Trophoblast cell (in vitro differentiated cells and primary cell): Measurements from ENCODE around the gene FCHSD2.

Experiments used
- DNase-seq, 2 donors: peaks; one replicate each; pipeline ENCODE4 v3.0.0-alpha.2; 2016
- H2AFZ ChIP-seq: 2 replicates; pipeline ENCODE4 v1.6.1; 2013; ENCODE audit warnings: low read length, moderate library complexity, mild to moderate bottlenecking; ENCODE audit not compliant: insufficient read depth, poor library complexity
- H2AK5ac ChIP-seq: 2 replicates; pipeline ENCODE4 v1.6.1; 2013; ENCODE audit warnings: mild to moderate bottlenecking, low read length
- H2BK120ac ChIP-seq: 2 replicates; pipeline ENCODE4 v1.6.1; 2013; ENCODE audit warnings: low read length, mild to moderate bottlenecking, moderate library complexity; ENCODE audit not compliant: insufficient read depth, poor library complexity
- H2BK12ac ChIP-seq: 2 replicates; pipeline ENCODE4 v1.6.1; 2013; ENCODE audit warnings: mild to moderate bottlenecking, low read length, moderate library complexity
- H2BK5ac ChIP-seq: 2 replicates; pipeline ENCODE4 v1.6.1; 2013; ENCODE audit warnings: low read length, low read depth, moderate library complexity, mild to moderate bottlenecking; ENCODE audit not compliant: poor library complexity
- H3K14ac ChIP-seq: 2 replicates; pipeline ENCODE4 v1.6.1; 2013; ENCODE audit warnings: mild to moderate bottlenecking, low read length
- H3K18ac ChIP-seq: 2 replicates; pipeline ENCODE4 v1.6.1; 2013; ENCODE audit warnings: mild to moderate bottlenecking, low read length
- H3K23ac ChIP-seq: 2 replicates; pipeline ENCODE4 v1.6.1; 2013; ENCODE audit warnings: low read length
- H3K27ac ChIP-seq: 2 replicates; pipeline ENCODE4 v1.5.1; 2013; ENCODE audit warnings: low read depth, mild to moderate bottlenecking, inconsistent platforms, low read length, moderate library complexity
- H3K27me3 ChIP-seq: 2 replicates; pipeline ENCODE4 v1.6.1; 2013; ENCODE audit warnings: inconsistent platforms, mild to moderate bottlenecking, low read length, moderate library complexity; ENCODE audit not compliant: insufficient read depth
- H3K36me3 ChIP-seq, 2 experiments: 1 replicate in 1 of 2; 2 replicates in 1 of 2; pipeline ENCODE4 v1.6.1; 2013; ENCODE audit warnings: low read length in 2 of 2, mild to moderate bottlenecking in 2 of 2, moderate library complexity in 1 of 2; ENCODE audit not compliant: insufficient read depth in 2 of 2, control insufficient read depth in 1 of 2
- H3K4ac ChIP-seq: 2 replicates; pipeline ENCODE4 v1.6.1; 2013; ENCODE audit warnings: low read depth, mild to moderate bottlenecking, low read length, moderate library complexity
- H3K4me1 ChIP-seq, 2 experiments: 1 replicate in 1 of 2; 2 replicates in 1 of 2; pipeline ENCODE4 v1.6.1; 2013; ENCODE audit warnings: low read length in 2 of 2, mild to moderate bottlenecking in 2 of 2, moderate library complexity in 1 of 2; ENCODE audit not compliant: insufficient read depth in 2 of 2, control insufficient read depth in 1 of 2
- H3K4me2 ChIP-seq: 2 replicates; pipeline ENCODE4 v1.6.1; 2013; ENCODE audit warnings: inconsistent platforms, mild to moderate bottlenecking, low read length, moderate library complexity
- H3K4me3 ChIP-seq: 2 replicates; pipeline ENCODE4 v1.5.1; 2013; ENCODE audit warnings: mild to moderate bottlenecking, low read depth, low read length, inconsistent platforms
- H3K79me1 ChIP-seq: one replicate; pipeline ENCODE4 v1.6.1; 2013; ENCODE audit warnings: low read length
- H3K79me2 ChIP-seq: 2 replicates; pipeline ENCODE4 v1.6.1; 2013; ENCODE audit warnings: low read length, mild to moderate bottlenecking; ENCODE audit not compliant: control insufficient read depth, insufficient read depth, poor library complexity
- H3K9ac ChIP-seq: 2 replicates; pipeline ENCODE4 v1.6.1; 2013; ENCODE audit warnings: mild to moderate bottlenecking, low read length
- H3K9me3 ChIP-seq: 2 replicates; pipeline ENCODE4 v1.6.1; 2013; ENCODE audit warnings: low read depth, mild to moderate bottlenecking, control low read depth, inconsistent platforms, low read length; ENCODE audit not compliant: insufficient read depth
- H4K12ac ChIP-seq: 2 replicates; pipeline ENCODE4 v1.6.1; 2013; ENCODE audit warnings: low read depth, mild to moderate bottlenecking, low read length, moderate library complexity
- H4K8ac ChIP-seq: 2 replicates; pipeline ENCODE4 v1.6.1; 2013; ENCODE audit warnings: low read depth, mild to moderate bottlenecking, low read length, moderate library complexity
- H4K91ac ChIP-seq: one replicate; pipeline ENCODE4 v1.6.1; 2013; ENCODE audit warnings: low read depth, mild to moderate bottlenecking, low read length, moderate library complexity
- WGBS: extraction: QIAGEN DNeasy Blood & Tissue Kit; methylation state at CpG from one replicate; pipeline ENCODE4 v1.1.7; 2013; ENCODE audit warnings: missing lambda C conversion rate; ENCODE audit not compliant: insufficient read length, insufficient coverage; ENCODE audit errors: extremely low coverage; 5-methylcytosine and 5-hydroxymethylcytosine counted together

FCHSD2 gene

GRCh38 chr11:73147771-73148681, 5.9 kb upstream of the FCHSD2 start:
- H4K12ac ChIP-seq: no peak overlapping the region
- H2BK12ac ChIP-seq: no peak overlapping the region
- no peak overlapping the region for H3K4me2 ChIP-seq
- no peaks in the 10 kb centered on the region for H3K79me1 ChIP-seq
- H2AK5ac ChIP-seq: no peak overlapping the region
- no CpG with 5 or more reads among the region's 15 CpGs for WGBS
- H2BK120ac ChIP-seq: no peak overlapping the region
- no peaks in the 10 kb centered on the region for H3K27me3 ChIP-seq
- H3K18ac ChIP-seq: no peak overlapping the region
- no peak for DNase-seq
- H4K8ac ChIP-seq: no peak overlapping the region
- H3K36me3 ChIP-seq: no peaks in the 10 kb centered on the region
- no peak overlapping the region for H3K23ac ChIP-seq
- no peak overlapping the region for H2AFZ ChIP-seq
- H3K14ac ChIP-seq: no peak overlapping the region
- H4K91ac ChIP-seq: no peak overlapping the region
- H3K9ac ChIP-seq: no peak overlapping the region
- no peak overlapping the region for H3K27ac ChIP-seq
- H3K9me3 ChIP-seq: no peaks in the 10 kb centered on the region
- H3K79me2 ChIP-seq: no peaks in the 10 kb centered on the region
- no peaks in the 10 kb centered on the region for H3K4me1 ChIP-seq
- no peak overlapping the region for H2BK5ac ChIP-seq
- no peak overlapping the region for H3K4me3 ChIP-seq
- no peak overlapping the region for H3K4ac ChIP-seq

- H2BK12ac ChIP-seq: no peak overlapping the region
- DNase-seq: no peak
- no peak overlapping the region for H3K4ac ChIP-seq
- H3K79me2 ChIP-seq: peaks cover 5% of the 10 kb centered on the region
- no CpG with 5 or more reads among the region's 6 CpGs for WGBS
- no peak overlapping the region for H4K91ac ChIP-seq
- no peak overlapping the region for H2BK120ac ChIP-seq
- H3K18ac ChIP-seq: no peak overlapping the region
- H2BK5ac ChIP-seq: no peak overlapping the region
- H2AK5ac ChIP-seq: no peak overlapping the region
- H3K23ac ChIP-seq: no peak overlapping the region
- no peak overlapping the region for H2AFZ ChIP-seq
- no peak overlapping the region for H3K9ac ChIP-seq
- H3K14ac ChIP-seq: no peak overlapping the region
- no peak overlapping the region for H4K8ac ChIP-seq
- H3K4me1 ChIP-seq: peaks cover under 1 to 3% of the 10 kb centered on the region in 2 experiments
- no peak overlapping the region for H4K12ac ChIP-seq
- no peak overlapping the region for H3K4me2 ChIP-seq
- no peak overlapping the region for H3K4me3 ChIP-seq
- no peaks in the 10 kb centered on the region for H3K36me3 ChIP-seq
- H3K9me3 ChIP-seq: no peaks in the 10 kb centered on the region
- peaks cover 2% of the 10 kb centered on the region for H3K27me3 ChIP-seq
- no peak overlapping the region for H3K27ac ChIP-seq
- peaks cover 10% of the 10 kb centered on the region for H3K79me1 ChIP-seq
These were observed 4.0 kb upstream of the FCHSD2 start for GRCh38 chr11:73145986-73146575.

GRCh38 chr11:73143126-73143838, 1.2 kb upstream of the FCHSD2 start:
- Histone ChIP-seq H3K4ac (no peak overlapping the region), H3K4me3 (peak overlapping the region; percentile 90), H3K9ac (no peak overlapping the region), H3K27ac (peak overlapping the region; percentile 10), H3K79me1 (peaks cover 10% of the 10 kb centered on the region), H2BK5ac (no peak overlapping the region), H4K91ac (peak overlapping the region; percentile 31), H2AFZ (peak overlapping the region; percentile 97), H3K79me2 (peaks cover 5% of the 10 kb centered on the region), H3K4me2 (peak overlapping the region; percentile 85), H2BK120ac (no peak overlapping the region), H3K36me3 (no peaks in the 10 kb centered on the region), H3K27me3 (peaks cover 6% of the 10 kb centered on the region), H3K9me3 (no peaks in the 10 kb centered on the region), H4K8ac (peak overlapping the region; percentile 92), H3K4me1 (peaks cover 3 to 10% of the 10 kb centered on the region in 2 experiments), H3K18ac (no peak overlapping the region), H3K14ac (no peak overlapping the region), H2BK12ac (no peak overlapping the region), H4K12ac (no peak overlapping the region), H2AK5ac (no peak overlapping the region), H3K23ac (no peak overlapping the region)
- no CpG with 5 or more reads among the region's 13 CpGs for whole genome bisulfite sequencing
- DNase-seq: no peak

- H2BK5ac ChIP-seq: peak overlapping the region; percentile 70
- peak overlapping the region; percentile 90 for H3K4me3 ChIP-seq
- H4K8ac ChIP-seq: peak overlapping the region; percentile 76
- peak overlapping the region; percentile 35 for H2AFZ ChIP-seq
- H3K9ac ChIP-seq: peak overlapping the region; percentile 39
- H4K12ac ChIP-seq: peak overlapping the region; percentile 72
- H2AK5ac ChIP-seq: no peak overlapping the region
- H2BK120ac ChIP-seq: peak overlapping the region; percentile 70
- H3K79me2 ChIP-seq: peaks cover 5% of the 10 kb centered on the region
- peak overlapping the region; percentile 65 for H3K4ac ChIP-seq
- H3K23ac ChIP-seq: no peak overlapping the region
- peak; percentile 78 to 80 for DNase-seq
- H3K4me2 ChIP-seq: peak overlapping the region; percentile 85
- H3K27me3 ChIP-seq: peaks cover 6% of the 10 kb centered on the region
- H2BK12ac ChIP-seq: peak overlapping the region; percentile 81
- no peaks in the 10 kb centered on the region for H3K36me3 ChIP-seq
- H3K79me1 ChIP-seq: peaks cover 10% of the 10 kb centered on the region
- peak overlapping the region; percentile 20 for H3K27ac ChIP-seq
- peak overlapping the region; percentile 50 for H3K14ac ChIP-seq
- H3K18ac ChIP-seq: peak overlapping the region; percentile 97
- H4K91ac ChIP-seq: peak overlapping the region; percentile 94
- no CpG with 5 or more reads among the region's 71 CpGs for WGBS
- H3K4me1 ChIP-seq: peaks cover 3 to 10% of the 10 kb centered on the region in 2 experiments
- no peaks in the 10 kb centered on the region for H3K9me3 ChIP-seq
These were observed 600 bp downstream of the FCHSD2 start for GRCh38 chr11:73141309-73142127.
